Adrenal gland (tissue), 12 donors: Measurements from ENCODE around the gene ENDOG. TPM values are rescaled to one million over a fixed set of nuclear protein-coding genes. Genes with fewer than 3 reads are reported as not detected.
"Not testable (repeated sequence)": the region's sequence is repeated elsewhere in the genome, so short reads cannot be mapped to it uniquely, and the experiment has no call there.

Experiments used
- DNase-seq, 7 donors: peaks; one replicate each; pipeline ENCODE4 v3.0.0-alpha.2; 2019 to 2020
- H3K27ac ChIP-seq, 5 donors: fragments of 200-600 bp; sonication (generic) in 4 of 5; 1 replicate in 3 of 5; 2 replicates in 2 of 5; pipeline versions ENCODE4 v1.5.1 to v1.8.0; 2016 to 2020; ENCODE audit warnings: mild to moderate bottlenecking in 1 of 5
- H3K27me3 ChIP-seq: fragments of 200-600 bp; 2 replicates; pipeline ENCODE4 v1.8.0; 2021
- H3K36me3 ChIP-seq, 2 donors: fragments of 200-600 bp; replicated peaks in 1 of 2; 1 replicate in 1 of 2; 2 replicates in 1 of 2; pipeline versions ENCODE4 v1.5.1 to v1.8.0; 2018 to 2022
- H3K4me1 ChIP-seq, 2 donors: fragments of 200-600 bp; replicated peaks in 1 of 2; 1 replicate in 1 of 2; 2 replicates in 1 of 2; pipeline versions ENCODE4 v1.5.1 to v1.8.0; 2018 to 2021
- H3K4me3 ChIP-seq, 4 donors: fragments of 200-600 bp; sonication (generic) in 3 of 4; one replicate each; pipeline ENCODE4 v1.5.1; 2016 to 2018
- H3K9me3 ChIP-seq, 3 donors: fragments of 200-600 bp; sonication (generic) in 1 of 3; replicated peaks in 1 of 3; 1 replicate in 2 of 3; 2 replicates in 1 of 3; pipeline versions ENCODE4 v1.5.1 to v1.8.0; 2016 to 2021
- CTCF ChIP-seq, 6 experiments: fragments of 450-650 bp in 4 of 6; fragments of 200-600 bp in 2 of 6; sonication (generic) in 1 of 6; IDR thresholded peaks; 1 replicate in 5 of 6; 2 replicates in 1 of 6; pipeline versions ENCODE4 v1.5.1 to v1.8.0; 2016 to 2021; ENCODE audit warnings: antibody characterized with exemption in 6 of 6, mild to moderate bottlenecking in 2 of 6, moderate library complexity in 1 of 6
- POLR2A ChIP-seq, 2 donors: fragments of 450-650 bp; IDR thresholded peaks; one replicate each; pipeline ENCODE4 v1.6.1; 2017; ENCODE audit warnings: antibody characterized with exemption in 2 of 2, mild to moderate bottlenecking in 2 of 2, moderate library complexity in 1 of 2
- WGBS, 4 donors: extraction: QIAGEN DNeasy Blood & Tissue Kit in 2 of 4; methylation state at CpG; one replicate each; pipeline versions ENCODE4 v1.1.5 to v1.1.7; 2013 to 2017; 5-methylcytosine and 5-hydroxymethylcytosine counted together
- intact Hi-C, 2 donors: fragments of 100-400 bp; cut with DNase I; formaldehyde crosslinking; loops; one replicate each; pipeline versions ENCODE4 v1.14.1 to v1.15.0; 2022 to 2023
- polyA plus RNA-seq, 3 donors: library from polyadenylated mRNA; stranded (reverse); fragments of 200-250 nt in 2 of 3; fragments of 350-450 nt in 1 of 3; fragmentation: Illumina TruSeq in 1 of 3; extraction: RNeasy Lipid Tissue Mini Kit (QIAGEN cat#74804) in 1 of 3; gene quantifications; one replicate each; pipeline ENCODE4 v1.2.3, GENCODE V29; 2013 to 2014
- total RNA-seq, 9 donors: library from RNA; depleted of rRNA in 4 of 9; stranded (reverse); fragments of >200 nt in 4 of 9; fragments of 120-200 nt in 1 of 9; fragmentation: NEBNext Ultra II Directional in 1 of 9; extraction: Animal tissue kit (Norgen Biotek cat#: 25700) in 1 of 9; gene quantifications; one replicate each; pipeline versions ENCODE4 v1.1.0 to v1.2.4, GENCODE V29; 2013 to 2023
- donor health status: healthy with polysubstance abuse.
- donor health status: Bipolar disorder and iron deficiency.
- donor health status: DM: yes; HTN: yes; CAD: no.
- donor health status: DM: no; HTN: no; CAD: no.
- donor health status: DM: no; HTN: no; CAD: no.
- donor health status: DM: yes; HTN: yes; CAD: no.

Gene ENDOG
- total and polyA plus RNA-seq, 12 donors: 4.9 to 113 (median 32.1) TPM

GRCh38 chr9:128862401-128862851, 44.1 kb downstream of the ENDOG start:
- Histone ChIP-seq H3K27ac (no peak overlapping the region), H3K4me3 (no peak overlapping the region), H3K27me3 (no peaks in the 10 kb centered on the region), H3K36me3 (no peaks in the 10 kb centered on the region), H3K4me1 (no peaks in the 10 kb centered on the region), H3K9me3 (no peaks in the 10 kb centered on the region)
- TF ChIP-seq CTCF (IDR thresholded peaks at IDR 0.05) (no peak), POLR2A (IDR thresholded peaks at IDR 0.05) (no peak)
- 65 to 100% (median 85%) methylated on average over 2 to 6 of the region's 6 CpGs for WGBS, 4 donors
- intact Hi-C loops: loop anchor here (2.0 to 5.0 kb wide), 2 partner anchors 64 to 65 kb away; no protein-coding TSS in a partner anchor
- no peak for DNase-seq

GRCh38 chr9:128863647-128864046, 45.3 kb downstream of the ENDOG start:
- intact Hi-C loops: loop anchor here (2.0 to 5.0 kb wide), 2 partner anchors 63 to 64 kb away; no protein-coding TSS in a partner anchor
- no peaks in the 10 kb centered on the region for H3K36me3 ChIP-seq
- no peaks in the 10 kb centered on the region for H3K9me3 ChIP-seq
- no peak overlapping the region for H3K27ac ChIP-seq
- no peaks in the 10 kb centered on the region for H3K27me3 ChIP-seq
- TF ChIP-seq POLR2A (IDR thresholded peaks at IDR 0.05): no peak
- peak; percentile 90 to 99 (median 94) for TF ChIP-seq CTCF (IDR thresholded peaks at IDR 0.05)
- no peaks in the 10 kb centered on the region for H3K4me1 ChIP-seq
- peak; percentile 62 to 82 (median 74) for DNase-seq
- no peak overlapping the region for H3K4me3 ChIP-seq
- 24 to 50% (median 36%) methylated on average over 5 to 10 of the region's 10 CpGs for WGBS, 4 donors

- WGBS, 4 donors: 78 to 86% (median 81%) methylated on average over 7 of the region's 7 CpGs
- Histone ChIP-seq H3K36me3 (no peaks in the 10 kb centered on the region), H3K4me3 (no peak overlapping the region), H3K27ac (no peak overlapping the region), H3K4me1 (no peaks in the 10 kb centered on the region), H3K27me3 (no peaks in the 10 kb centered on the region), H3K9me3 (no peaks in the 10 kb centered on the region)
- intact Hi-C loops: no loop called here
- TF ChIP-seq POLR2A (IDR thresholded peaks at IDR 0.05): no peak
- no peak for TF ChIP-seq CTCF (IDR thresholded peaks at IDR 0.05)
- no peak for DNase-seq
Observed at GRCh38 chr9:128870128-128870940, 52.0 kb downstream of the ENDOG start.

GRCh38 chr9:128870941-128871265, 52.6 kb downstream of the ENDOG start:
- DNase-seq, H3K27me3 ChIP-seq, H3K36me3 ChIP-seq, intact Hi-C loops, H3K9me3 ChIP-seq, H3K4me3 ChIP-seq, H3K4me1 ChIP-seq, H3K27ac ChIP-seq: not testable (repeated sequence)
- 83 to 90% (median 86%) methylated on average over 7 of the region's 7 CpGs for WGBS, 4 donors

Other genes with a start within 250 kb of the ENDOG start
- 100 to 1,000 TPM in 2 of 9 donors, 10 to 100 TPM in 7; 20.4 to 192 (median 77.9) TPM for gene DYNC2I2, start 161.7 kb upstream of the ENDOG start, total RNA-seq
- 100 to 1,000 TPM in 1 of 3 donors, 10 to 100 TPM in 1, 1 to 10 TPM in 1; 7.5 to 119 (median 91.6) TPM for gene DYNC2I2, start 161.7 kb upstream of the ENDOG start, polyA plus RNA-seq
- gene SET, start 129.3 kb upstream of the ENDOG start, total RNA-seq: 100 to 1,000 TPM; 122 to 327 (median 191) TPM
- gene SET, start 129.3 kb upstream of the ENDOG start, polyA plus RNA-seq: 100 to 1,000 TPM in 2 of 3 donors, 10 to 100 TPM in 1; 62.1 to 352 (median 105) TPM
- 1 to 10 TPM; 1.1 to 6.3 (median 3.6) TPM for gene PKN3, start 116.0 kb upstream of the ENDOG start, total RNA-seq
- gene PKN3, start 116.0 kb upstream of the ENDOG start, polyA plus RNA-seq: 1 to 10 TPM in 2 of 3 donors, under 1 TPM in 1; 0.90 to 8.6 (median 8.1) TPM
- 10 to 100 TPM; 15.5 to 97.4 (median 28.7) TPM for gene ZDHHC12, start 94.4 kb upstream of the ENDOG start, total RNA-seq
- gene ZDHHC12, start 94.4 kb upstream of the ENDOG start, polyA plus RNA-seq: 10 to 100 TPM in 2 of 3 donors, 1 to 10 TPM in 1; 1.6 to 64.8 (median 33.1) TPM
- gene ZER1, start 46.6 kb upstream of the ENDOG start, total RNA-seq: 100 to 1,000 TPM in 1 of 9 donors, 10 to 100 TPM in 8; 19.1 to 131 (median 66.0) TPM
- gene ZER1, start 46.6 kb upstream of the ENDOG start, polyA plus RNA-seq: 10 to 100 TPM; 17.0 to 51.1 (median 41.7) TPM
- 10 to 100 TPM; 15.9 to 72.7 (median 31.7) TPM for gene TBC1D13, start 31.2 kb upstream of the ENDOG start, total RNA-seq
- gene TBC1D13, start 31.2 kb upstream of the ENDOG start, polyA plus RNA-seq: 10 to 100 TPM; 21.2 to 27.1 (median 27.0) TPM
- gene SPOUT1, start 11.3 kb downstream of the ENDOG start, total RNA-seq: 10 to 100 TPM; 18.5 to 56.3 (median 37.6) TPM
- gene SPOUT1, start 11.3 kb downstream of the ENDOG start, polyA plus RNA-seq: 10 to 100 TPM; 20.8 to 51.6 (median 41.1) TPM
- 10 to 100 TPM in 1 of 9 donors, 1 to 10 TPM in 8; 3.5 to 10.3 (median 7.7) TPM for gene KYAT1, start 63.5 kb downstream of the ENDOG start, total RNA-seq
- gene KYAT1, start 63.5 kb downstream of the ENDOG start, polyA plus RNA-seq: 1 to 10 TPM; 3.5 to 9.6 (median 5.8) TPM
- 10 to 100 TPM; 10.3 to 88.3 (median 41.0) TPM for gene LRRC8A, start 63.6 kb downstream of the ENDOG start, total RNA-seq
- 10 to 100 TPM in 2 of 3 donors, 1 to 10 TPM in 1; 9.0 to 15.7 (median 13.0) TPM for gene LRRC8A, start 63.6 kb downstream of the ENDOG start, polyA plus RNA-seq
- gene PHYHD1, start 102.5 kb downstream of the ENDOG start, total RNA-seq: 10 to 100 TPM in 8 of 9 donors, 1 to 10 TPM in 1; 9.8 to 56.5 (median 28.1) TPM
- 10 to 100 TPM in 2 of 3 donors, 1 to 10 TPM in 1; 9.1 to 86.6 (median 64.9) TPM for gene PHYHD1, start 102.5 kb downstream of the ENDOG start, polyA plus RNA-seq
- gene DOLK, start 129.1 kb downstream of the ENDOG start, total RNA-seq: 10 to 100 TPM; 19.6 to 42.3 (median 31.2) TPM
- gene DOLK, start 129.1 kb downstream of the ENDOG start, polyA plus RNA-seq: 10 to 100 TPM in 2 of 3 donors, 1 to 10 TPM in 1; 4.6 to 25.3 (median 10.3) TPM
- 100 to 1,000 TPM in 1 of 9 donors, 10 to 100 TPM in 8; 20.2 to 122 (median 40.4) TPM for gene NUP188, start 129.2 kb downstream of the ENDOG start, total RNA-seq
- 10 to 100 TPM; 26.4 to 32.0 (median 26.4) TPM for gene NUP188, start 129.2 kb downstream of the ENDOG start, polyA plus RNA-seq
- gene SH3GLB2, start 209.8 kb downstream of the ENDOG start, total RNA-seq: 100 to 1,000 TPM in 4 of 9 donors, 10 to 100 TPM in 5; 50.3 to 153 (median 96.8) TPM
- gene SH3GLB2, start 209.8 kb downstream of the ENDOG start, polyA plus RNA-seq: 100 to 1,000 TPM in 2 of 3 donors, 10 to 100 TPM in 1; 26.1 to 301 (median 214) TPM
- 10 to 100 TPM; 33.7 to 74.6 (median 43.5) TPM for gene MIGA2, start 218.1 kb downstream of the ENDOG start, total RNA-seq
- 10 to 100 TPM in 2 of 3 donors, 1 to 10 TPM in 1; 8.9 to 58.8 (median 43.9) TPM for gene MIGA2, start 218.1 kb downstream of the ENDOG start, polyA plus RNA-seq